ENCODE results near the gene EFNA4. TPM values are rescaled to one million over a fixed set of nuclear protein-coding genes. Genes with fewer than 3 reads are reported as not detected.
A peak's percentile ranks its signal among the peaks of the same experiment; 100 is the strongest.

The EFNA4 gene
- total RNA-seq, 1 donor from 2014 or later: 5.7 TPM

GRCh38 chr1:155077758-155078445 lies 14.4 kb downstream of the EFNA4 start:
- no peak overlapping the region for H3K27ac Mint-ChIP-seq
- intact Hi-C loops (cut with micrococcal nuclease): loop anchor here (1.0 kb wide), 1 partner anchor 14 kb away; no protein-coding TSS in a partner anchor
- peaks cover 44% of the 10 kb centered on the region for H3K4me1 Mint-ChIP-seq (ENCODE audit: low read depth)
- no peak for DNase-seq (ENCODE audit: low spot score)
- peaks cover 45% of the 10 kb centered on the region for H3K27me3 Mint-ChIP-seq (ENCODE audit: insufficient read depth)
- H3K9me3 Mint-ChIP-seq: no peaks in the 10 kb centered on the region
- H3K4me3 Mint-ChIP-seq: no peak overlapping the region
- peaks cover 4% of the 10 kb centered on the region for H3K36me3 Mint-ChIP-seq (ENCODE audit: low read depth)

GRCh38 chr1:155078469-155079209 lies 15.1 kb downstream of the EFNA4 start, which contains the start of gene EFNA3:
EFNA3 (plus strand) TSS chr1:155078837; CDS start chr1:155078942, 105 bp downstream.
- peak; percentile 61 for DNase-seq (ENCODE audit: low spot score)
- peaks cover 37% of the 10 kb centered on the region for H3K4me1 Mint-ChIP-seq (ENCODE audit: low read depth)
- intact Hi-C loops (cut with micrococcal nuclease): loop anchor here (1.0 kb wide), 1 partner anchor 14 kb away; no protein-coding TSS in a partner anchor

GRCh38 chr1:155079210-155079486 lies 15.6 kb downstream of the EFNA4 start:
- DNase-seq (ENCODE audit: low spot score): no peak
- intact Hi-C loops (cut with micrococcal nuclease): no loop called here
- H3K4me1 Mint-ChIP-seq (ENCODE audit: low read depth): peaks cover 39% of the 10 kb centered on the region
- peaks cover 4% of the 10 kb centered on the region for H3K36me3 Mint-ChIP-seq (ENCODE audit: low read depth)
- peak overlapping the region; percentile 67 for H3K4me3 Mint-ChIP-seq
- peak overlapping the region; percentile 0 for H3K27ac Mint-ChIP-seq
- peaks cover 54% of the 10 kb centered on the region for H3K27me3 Mint-ChIP-seq (ENCODE audit: insufficient read depth)
- no peaks in the 10 kb centered on the region for H3K9me3 Mint-ChIP-seq

More at GRCh38 chr1:155078469-155079209, 15.1 kb downstream of the EFNA4 start, which contains the start of gene EFNA3:
- H3K9me3 Mint-ChIP-seq: no peaks in the 10 kb centered on the region
- peak within 1 kb of the TSS; percentile 0 for H3K27ac Mint-ChIP-seq
- peak within 1 kb of the TSS; percentile 67 for H3K4me3 Mint-ChIP-seq
- peaks cover 4% of the 10 kb centered on the region for H3K36me3 Mint-ChIP-seq (ENCODE audit: low read depth)
- peaks cover 49% of the 10 kb centered on the region for H3K27me3 Mint-ChIP-seq (ENCODE audit: insufficient read depth)

DNA sequence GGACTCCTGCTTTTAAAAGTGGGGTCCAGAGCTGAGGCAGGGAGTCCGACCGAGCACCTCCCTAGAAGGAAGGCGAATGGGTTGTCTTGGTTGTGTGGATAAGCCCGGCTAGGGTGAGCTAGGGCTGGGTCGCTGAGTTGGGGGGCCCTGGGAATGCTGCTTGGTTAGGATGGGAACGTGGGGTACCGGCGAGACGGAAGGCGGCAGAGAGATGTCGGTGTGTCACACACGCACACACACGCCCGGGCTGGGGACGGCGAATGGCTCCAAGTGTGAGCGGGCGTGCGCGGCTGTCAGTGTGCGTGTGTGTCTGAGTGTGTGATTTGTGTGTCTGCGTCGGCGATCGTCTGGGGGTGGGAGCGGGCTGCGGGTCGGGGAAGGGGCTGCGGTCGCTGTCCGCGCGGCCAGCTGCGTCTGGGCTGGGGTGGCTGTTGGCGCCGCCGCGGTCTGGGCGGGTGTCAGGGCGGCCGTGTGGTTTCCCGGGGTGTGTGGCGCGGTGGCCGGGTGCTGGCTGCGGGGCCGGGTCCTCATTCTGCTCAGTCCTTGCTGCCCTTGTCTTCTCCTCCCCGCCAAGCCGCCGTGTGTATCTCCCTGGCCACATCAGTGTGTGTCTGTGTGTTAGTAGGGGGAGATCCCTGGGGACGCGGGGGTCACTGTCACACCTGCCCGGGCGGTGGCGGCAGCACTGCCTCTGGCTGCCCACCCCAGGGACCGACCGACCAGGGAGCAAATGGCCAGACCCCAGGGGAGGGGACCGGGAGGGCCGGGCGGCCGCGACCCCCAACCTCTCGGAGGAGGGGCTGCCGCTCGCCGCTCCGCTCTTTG lies 16.2 kb downstream of the EFNA4 start:
- no peak for DNase-seq (ENCODE audit: low spot score)
- intact Hi-C loops (cut with micrococcal nuclease): loop anchor here (2.0 to 10.0 kb wide), 4 partner anchors 317 to 755 kb away; partner anchors contain the start of genes ADAR, AQP10 and ATP8B2
- H3K9me3 Mint-ChIP-seq: no peaks in the 10 kb centered on the region
- H3K27me3 Mint-ChIP-seq (ENCODE audit: insufficient read depth): peaks cover 54% of the 10 kb centered on the region
- peak overlapping the region; percentile 67 for H3K4me3 Mint-ChIP-seq
- H3K36me3 Mint-ChIP-seq (ENCODE audit: low read depth): peaks cover 4% of the 10 kb centered on the region
- peak overlapping the region; percentile 0 for H3K27ac Mint-ChIP-seq
- peaks cover 44% of the 10 kb centered on the region for H3K4me1 Mint-ChIP-seq (ENCODE audit: low read depth)

DNA sequence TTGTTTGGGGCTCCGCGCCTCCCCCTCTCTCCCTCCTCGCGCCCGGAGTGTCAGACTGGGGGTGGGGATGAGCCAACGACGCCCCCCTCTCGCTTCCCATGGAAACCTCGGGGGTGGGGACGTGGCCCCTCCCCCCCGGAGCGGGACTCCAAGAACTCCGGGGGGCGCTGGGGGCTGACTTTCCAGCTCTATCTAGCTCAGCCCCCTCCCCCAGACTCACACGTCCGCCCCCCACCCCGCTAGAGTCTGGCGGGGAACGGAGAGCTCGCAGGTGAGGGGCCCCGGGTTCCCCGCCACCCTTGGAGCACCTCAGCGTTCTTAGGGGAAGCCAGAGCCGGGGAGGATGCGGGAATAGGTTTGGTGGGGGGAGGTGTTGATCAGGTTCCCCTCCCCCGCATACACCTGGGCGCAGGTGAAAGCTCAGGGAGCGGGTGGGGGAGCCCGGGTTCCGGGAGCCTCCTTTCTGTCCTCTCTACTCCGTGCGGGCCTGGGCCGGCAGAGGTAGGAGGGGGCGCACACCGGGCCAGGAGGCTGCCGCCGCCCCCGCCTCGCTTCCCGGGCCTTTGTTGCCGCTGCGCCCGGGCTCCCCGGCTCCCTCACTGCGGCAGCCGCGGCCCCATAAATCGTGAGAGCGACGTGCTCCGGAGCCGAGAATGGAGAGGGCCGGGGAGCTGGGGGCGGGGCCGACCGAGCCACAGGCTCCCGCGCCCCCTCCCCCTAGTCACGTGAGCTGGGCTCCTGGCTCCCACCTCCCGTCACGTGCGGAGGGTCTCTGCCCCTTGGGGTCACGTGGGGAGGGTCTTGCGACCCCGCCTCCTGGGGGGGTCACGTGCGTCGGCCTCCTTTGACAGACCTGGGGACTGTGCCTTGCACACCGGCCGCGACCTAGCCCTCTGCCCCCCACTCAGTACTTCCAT lies 17.0 kb downstream of the EFNA4 start:
- no peaks in the 10 kb centered on the region for H3K9me3 Mint-ChIP-seq
- no peak overlapping the region for H3K4me3 Mint-ChIP-seq
- no peak for DNase-seq (ENCODE audit: low spot score)
- H3K27ac Mint-ChIP-seq: peak overlapping the region; percentile 59
- H3K27me3 Mint-ChIP-seq (ENCODE audit: insufficient read depth): peaks cover 54% of the 10 kb centered on the region
- peaks cover 4% of the 10 kb centered on the region for H3K36me3 Mint-ChIP-seq (ENCODE audit: low read depth)
- intact Hi-C loops (cut with micrococcal nuclease): loop anchor here (1.0 to 10.0 kb wide), 5 partner anchors 9 to 756 kb away; partner anchors contain the start of genes ADAR, AQP10 and ATP8B2
- H3K4me1 Mint-ChIP-seq (ENCODE audit: low read depth): peaks cover 48% of the 10 kb centered on the region

GRCh38 chr1:155081472-155082300 lies 18.1 kb downstream of the EFNA4 start:
- DNase-seq (ENCODE audit: low spot score): no peak
- H3K27ac Mint-ChIP-seq: peak overlapping the region; percentile 59
- H3K27me3 Mint-ChIP-seq (ENCODE audit: insufficient read depth): peaks cover 54% of the 10 kb centered on the region
- intact Hi-C loops (cut with micrococcal nuclease): loop anchor here (1.0 to 10.0 kb wide), 5 partner anchors 10 to 757 kb away; partner anchors contain the start of genes ADAR, AQP10 and ATP8B2
- H3K4me1 Mint-ChIP-seq (ENCODE audit: low read depth): peaks cover 49% of the 10 kb centered on the region
- peaks cover 4% of the 10 kb centered on the region for H3K36me3 Mint-ChIP-seq (ENCODE audit: low read depth)
- H3K9me3 Mint-ChIP-seq: no peaks in the 10 kb centered on the region
- peak overlapping the region; percentile 80 for H3K4me3 Mint-ChIP-seq

GRCh38 chr1:155082301-155083051 lies 18.9 kb downstream of the EFNA4 start:
- Mint-ChIP-seq H3K4me3 (peak overlapping the region; percentile 52), H3K27me3 (ENCODE audit: insufficient read depth) (peaks cover 52% of the 10 kb centered on the region), H3K36me3 (ENCODE audit: low read depth) (peaks cover 4% of the 10 kb centered on the region), H3K9me3 (no peaks in the 10 kb centered on the region), H3K27ac (no peak overlapping the region), H3K4me1 (ENCODE audit: low read depth) (peaks cover 48% of the 10 kb centered on the region)
- no peak for DNase-seq (ENCODE audit: low spot score)
- intact Hi-C loops (cut with micrococcal nuclease): loop anchor here (5.0 to 10.0 kb wide), 3 partner anchors 475 to 758 kb away; partner anchors contain the start of genes ADAR, AQP10 and ATP8B2

DNA sequence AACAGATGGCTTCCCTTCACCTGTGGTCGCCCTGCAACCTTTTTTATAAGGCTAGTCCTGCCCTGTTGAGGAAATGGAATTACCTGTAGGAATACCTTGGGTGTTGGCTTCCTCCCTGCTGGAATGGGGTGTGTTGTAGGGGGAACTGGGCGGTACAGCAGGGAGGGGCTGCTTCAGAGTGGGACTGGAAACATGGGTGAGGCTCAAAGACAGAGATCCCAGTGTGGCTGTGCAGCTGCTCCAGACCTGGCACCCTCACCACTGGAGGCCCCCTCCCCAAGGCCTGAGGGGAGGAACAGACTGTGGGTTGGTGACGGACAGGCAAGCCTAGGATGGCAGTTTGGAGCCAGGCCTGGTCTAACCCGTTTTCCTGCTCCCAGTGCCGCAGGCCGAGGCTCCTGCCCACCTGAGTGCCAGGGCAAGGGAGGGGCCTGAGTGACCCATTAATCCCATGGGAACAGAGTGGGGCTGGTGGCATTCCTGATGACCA lies 19.6 kb downstream of the EFNA4 start:
- peak overlapping the region; percentile 52 for H3K4me3 Mint-ChIP-seq

DNA sequence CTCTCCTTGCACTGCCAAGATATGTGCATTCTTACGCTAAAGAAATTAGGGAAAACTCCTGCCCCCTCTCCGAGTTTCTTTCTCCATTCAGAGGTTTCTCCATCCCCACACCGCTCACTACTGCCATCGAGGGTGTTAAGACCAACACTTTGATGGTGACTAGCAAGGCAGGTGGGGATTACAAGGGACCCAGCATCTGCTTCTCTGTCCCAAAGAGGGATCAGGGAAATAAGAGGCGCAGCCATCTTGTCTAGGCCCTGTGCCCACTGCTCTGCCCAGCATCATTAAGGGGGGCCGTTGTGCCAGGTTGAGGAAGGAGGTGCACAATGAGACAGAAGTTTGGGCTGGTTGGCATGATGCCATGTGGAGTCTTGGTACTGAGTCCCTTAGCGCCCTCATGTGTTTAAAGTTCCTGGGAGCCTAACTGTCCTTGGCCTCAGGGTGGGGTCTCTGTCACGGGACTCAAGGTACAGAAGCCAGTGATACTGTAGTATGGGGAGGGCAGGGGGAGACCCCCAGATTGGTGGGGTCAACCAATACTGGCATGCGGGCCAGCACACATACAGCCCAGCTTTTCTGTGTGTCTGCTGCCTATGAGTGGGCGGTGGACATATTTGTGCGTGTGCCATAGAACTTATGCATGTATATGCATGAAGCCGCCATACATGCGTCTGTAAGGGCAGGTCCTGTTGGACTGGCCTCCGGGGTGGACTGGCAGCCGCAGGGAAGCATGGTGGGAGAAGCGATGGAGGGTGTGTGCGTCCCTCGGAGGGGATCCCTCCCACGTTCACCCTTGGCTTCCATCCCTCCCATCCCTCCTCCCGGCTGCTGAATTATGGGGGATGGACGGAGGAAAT lies 20.6 kb downstream of the EFNA4 start:
- Mint-ChIP-seq H3K36me3 (ENCODE audit: low read depth) (peaks cover 4% of the 10 kb centered on the region), H3K27ac (peak overlapping the region; percentile 94), H3K4me1 (ENCODE audit: low read depth) (peaks cover 41% of the 10 kb centered on the region), H3K4me3 (peak overlapping the region; percentile 88), H3K27me3 (ENCODE audit: insufficient read depth) (peaks cover 39% of the 10 kb centered on the region), H3K9me3 (no peaks in the 10 kb centered on the region)
- intact Hi-C loops (cut with micrococcal nuclease): loop anchor here (1.0 to 10.0 kb wide), 9 partner anchors 8 to 759 kb away; partner anchors contain the start of genes ADAR, AQP10, ATP8B2 and EFNA4
- DNase-seq (ENCODE audit: low spot score): no peak

More for the DNA sequence above, 19.6 kb downstream of the EFNA4 start:
- Mint-ChIP-seq H3K27ac (no peak overlapping the region), H3K4me1 (ENCODE audit: low read depth) (peaks cover 42% of the 10 kb centered on the region), H3K27me3 (ENCODE audit: insufficient read depth) (peaks cover 46% of the 10 kb centered on the region), H3K36me3 (ENCODE audit: low read depth) (peaks cover 4% of the 10 kb centered on the region), H3K9me3 (no peaks in the 10 kb centered on the region)
- no peak for DNase-seq (ENCODE audit: low spot score)
- intact Hi-C loops (cut with micrococcal nuclease): loop anchor here (5.0 to 10.0 kb wide), 3 partner anchors 476 to 758 kb away; partner anchors contain the start of genes ADAR, AQP10 and ATP8B2

Data from activated T-helper 1 cell treated with anti-CD3 and anti-CD28 coated beads, Interleukin-12 subunit alpha, Interleukin-12 subunit beta, Interleukin-2, Interleukin-4 antibody, amounts not matched to agents 30 ng/mL and 10 ng/mL and 1 ng/mL, durations not matched to agents 14 hours and 24 hours and 36 hours (primary cell).